DND-41 (cell line): ENCODE results near the gene CACTIN.

Experiments used
- EZH2 ChIP-seq: IDR thresholded peaks from 3 replicates; pipeline ENCODE4 v1.6.1; 2012; ENCODE audit warnings: borderline replicate concordance, low read depth, mild to moderate bottlenecking, moderate library complexity, low read length, inconsistent platforms; ENCODE audit not compliant: severe bottlenecking
- TF ChIP-seq, protein P1 (sequence below): IDR thresholded peaks from 2 replicates; pipeline ENCODE4 v1.5.1; 2012; ENCODE audit warnings: borderline replicate concordance, low read length, moderate library complexity, mild to moderate bottlenecking; ENCODE audit not compliant: poor library complexity, severe bottlenecking; ENCODE audit errors: extremely low read depth

DNA sequence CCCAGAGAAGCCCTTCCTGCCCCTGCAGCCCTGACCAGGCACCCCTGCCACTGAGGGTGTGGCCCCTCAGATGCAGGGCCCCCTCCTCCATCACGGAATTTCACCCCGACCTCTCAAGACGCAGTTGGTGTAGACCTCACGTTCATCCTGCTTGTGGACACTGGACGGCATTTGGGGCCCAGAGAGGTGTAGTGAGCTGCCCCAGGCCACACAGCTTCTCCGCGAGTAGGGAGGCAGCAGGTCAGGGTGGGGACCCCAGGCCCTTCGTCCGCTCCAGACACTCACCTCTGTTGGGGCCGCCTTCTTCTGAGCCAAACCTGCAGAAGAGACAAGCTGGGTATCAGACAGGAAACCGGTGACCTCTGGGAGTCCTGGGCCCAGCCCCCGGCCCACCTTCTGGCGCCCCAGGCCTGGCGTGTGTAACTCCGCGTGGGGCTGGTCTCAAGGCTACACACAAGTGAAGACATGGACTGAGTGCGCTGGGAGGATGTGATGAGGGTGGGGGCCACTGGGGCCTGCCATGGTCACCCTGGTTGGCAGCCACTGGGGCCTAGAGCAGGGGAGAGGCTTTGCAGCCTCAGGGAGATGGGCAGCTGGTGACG, 40.5 kb upstream of the CACTIN start:
- TF ChIP-seq, protein P1, sequence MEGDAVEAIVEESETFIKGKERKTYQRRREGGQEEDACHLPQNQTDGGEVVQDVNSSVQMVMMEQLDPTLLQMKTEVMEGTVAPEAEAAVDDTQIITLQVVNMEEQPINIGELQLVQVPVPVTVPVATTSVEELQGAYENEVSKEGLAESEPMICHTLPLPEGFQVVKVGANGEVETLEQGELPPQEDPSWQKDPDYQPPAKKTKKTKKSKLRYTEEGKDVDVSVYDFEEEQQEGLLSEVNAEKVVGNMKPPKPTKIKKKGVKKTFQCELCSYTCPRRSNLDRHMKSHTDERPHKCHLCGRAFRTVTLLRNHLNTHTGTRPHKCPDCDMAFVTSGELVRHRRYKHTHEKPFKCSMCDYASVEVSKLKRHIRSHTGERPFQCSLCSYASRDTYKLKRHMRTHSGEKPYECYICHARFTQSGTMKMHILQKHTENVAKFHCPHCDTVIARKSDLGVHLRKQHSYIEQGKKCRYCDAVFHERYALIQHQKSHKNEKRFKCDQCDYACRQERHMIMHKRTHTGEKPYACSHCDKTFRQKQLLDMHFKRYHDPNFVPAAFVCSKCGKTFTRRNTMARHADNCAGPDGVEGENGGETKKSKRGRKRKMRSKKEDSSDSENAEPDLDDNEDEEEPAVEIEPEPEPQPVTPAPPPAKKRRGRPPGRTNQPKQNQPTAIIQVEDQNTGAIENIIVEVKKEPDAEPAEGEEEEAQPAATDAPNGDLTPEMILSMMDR = no peak
- no peak for TF ChIP-seq EZH2
